ENCODE measurements around the gene STIM1.
A peak's percentile ranks its signal among the peaks of the same experiment; 100 is the strongest.

Gene STIM1

DNA sequence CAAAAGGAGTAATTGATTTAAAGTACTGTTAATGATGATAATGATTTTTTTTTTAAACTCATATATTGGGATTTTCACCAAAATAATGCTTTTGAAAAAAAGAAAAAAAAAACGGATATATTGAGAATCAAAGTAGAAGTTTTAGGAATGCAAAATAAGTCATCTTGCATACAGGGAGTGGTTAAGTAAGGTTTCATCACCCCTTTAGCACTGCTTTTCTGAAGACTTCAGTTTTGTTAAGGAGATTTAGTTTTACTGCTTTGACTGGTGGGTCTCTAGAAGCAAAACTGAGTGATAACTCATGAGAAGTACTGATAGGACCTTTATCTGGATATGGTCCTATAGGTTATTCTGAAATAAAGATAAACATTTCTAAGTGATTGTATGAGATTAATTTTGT lies 283.0 kb downstream of the STIM1 start:
- no peak for FAIRE-seq

DNA sequence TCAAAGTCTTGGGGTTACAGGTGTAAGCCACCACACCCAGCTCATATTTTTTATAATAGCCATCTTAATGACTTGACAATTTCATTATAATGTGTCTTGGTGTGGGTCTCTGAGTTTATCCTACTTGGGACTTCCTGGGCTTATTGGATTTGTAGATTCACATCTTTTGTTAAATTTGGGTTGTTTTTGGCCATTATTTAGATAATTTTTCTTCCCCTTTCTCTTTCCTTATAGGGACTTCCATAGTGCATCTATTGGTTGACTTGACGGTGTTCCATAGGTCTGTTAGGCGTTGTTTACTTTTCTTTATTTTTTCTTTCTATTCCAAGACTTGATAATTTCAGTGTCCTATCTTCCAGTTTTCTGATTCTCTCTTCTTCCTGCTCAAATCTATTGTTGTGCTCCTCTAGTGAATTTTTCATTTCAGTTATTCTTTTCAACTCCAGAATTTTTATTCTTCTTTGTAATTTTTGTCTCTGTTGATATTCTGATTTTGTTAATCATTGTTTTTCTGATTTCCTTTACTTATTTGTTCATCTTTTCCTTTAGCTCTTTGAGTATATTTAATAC lies 284.7 kb downstream of the STIM1 start:
- FAIRE-seq = peak; percentile 23

Measured in G401.6 (cell line).